GM12891 (cell line): ENCODE results near the gene RBFOX1.

Experiments
- DNase-seq: peaks from one replicate; pipeline ENCODE4 v3.0.0; 2011; ENCODE audit warnings: low spot score; ENCODE audit not compliant: insufficient read length
- FAIRE-seq: peaks from 2 replicates; lab custom pipeline; 2011; peaks lifted over from hg19 to GRCh38; lab: Jason Lieb, UNC
- PAX5 ChIP-seq: IDR thresholded peaks from 2 replicates; pipeline ENCODE4 v1.6.1; 2011; ENCODE audit warnings: low read length, moderate library complexity, mild to moderate bottlenecking; ENCODE audit not compliant: insufficient read depth, severe bottlenecking
- POLR2A ChIP-seq: IDR thresholded peaks from 2 replicates; pipeline ENCODE4 v1.6.1; 2011; ENCODE audit warnings: low read depth, low read length, control low read depth
- POLR2AphosphoS5 ChIP-seq: IDR thresholded peaks from 2 replicates; pipeline ENCODE4 v1.6.1; 2011; ENCODE audit warnings: low read depth, low read length, control low read depth
- POU2F2 ChIP-seq: IDR thresholded peaks from 2 replicates; pipeline ENCODE4 v1.6.1; 2011; ENCODE audit warnings: low read depth, mild to moderate bottlenecking, control low read depth, low read length, moderate library complexity
- SPI1 ChIP-seq: IDR thresholded peaks from 2 replicates; pipeline ENCODE4 v1.6.1; 2011; ENCODE audit warnings: low read depth, low read length, control low read depth
- TAF1 ChIP-seq: IDR thresholded peaks from 2 replicates; pipeline ENCODE4 v1.6.1; 2011; ENCODE audit warnings: low read depth, low read length, control low read depth

The RBFOX1 gene

DNA sequence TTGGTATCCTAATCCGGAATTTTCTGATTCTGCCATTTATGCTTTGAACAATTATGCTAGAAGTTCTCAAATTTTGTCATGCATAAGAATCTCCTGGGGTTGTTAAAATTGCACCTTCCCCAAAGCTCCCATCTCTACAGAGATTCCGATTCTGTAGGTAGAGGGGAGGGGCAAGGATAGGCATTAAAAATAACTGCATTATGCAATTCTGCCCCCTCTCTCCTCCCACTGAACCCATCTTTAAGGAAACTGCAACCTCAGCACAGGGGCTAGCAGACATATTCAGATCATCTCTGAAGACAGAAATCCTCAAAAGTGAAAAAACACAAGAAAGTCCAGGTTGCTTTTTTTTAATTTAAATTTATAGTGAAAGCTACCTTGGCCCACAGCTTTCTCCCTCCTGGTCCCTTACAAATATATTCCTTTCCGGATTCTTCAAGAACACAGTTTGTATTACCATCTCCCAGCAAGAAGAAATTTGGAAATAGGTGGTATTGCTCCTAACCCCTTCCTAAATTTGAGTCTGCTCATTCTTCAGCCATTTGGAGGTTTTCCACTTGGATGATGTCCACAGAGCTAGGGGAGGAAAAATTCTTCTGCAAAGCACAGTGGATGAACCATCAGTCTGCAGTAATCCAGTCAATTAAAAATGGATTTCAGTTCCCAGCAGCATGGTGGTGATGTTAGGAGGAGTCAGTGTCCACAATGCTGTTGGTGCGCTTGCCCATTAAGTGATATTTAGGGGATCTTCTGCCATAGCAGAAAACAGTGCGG is 67.7 kb downstream of the RBFOX1 start:
- TF ChIP-seq TAF1 (no peak), POU2F2 (no peak), POLR2AphosphoS5 (no peak), SPI1 (no peak), POLR2A (no peak), PAX5 (no peak)
- no peak for FAIRE-seq
- no peak for DNase-seq

DNA sequence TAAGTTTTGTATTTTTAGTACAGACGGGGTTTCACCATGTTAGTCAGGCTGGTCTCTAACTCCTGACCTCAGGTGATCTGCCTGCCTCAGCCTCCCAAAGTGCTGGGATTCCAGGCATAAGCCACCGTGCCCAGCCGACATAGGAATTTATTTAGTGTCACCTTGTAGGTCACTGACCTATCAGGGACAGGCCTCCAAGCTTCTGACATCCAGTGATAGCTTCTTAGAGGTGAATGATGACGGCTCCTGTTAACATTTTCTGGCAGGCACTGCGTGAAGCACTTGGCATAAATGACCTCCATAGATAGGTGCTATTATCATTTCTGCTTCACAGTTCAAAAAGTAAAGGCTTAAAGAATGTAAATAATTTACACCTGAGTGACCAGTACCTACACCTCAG is 71.6 kb downstream of the RBFOX1 start:
- TF ChIP-seq SPI1 = no peak
- TF ChIP-seq POLR2A = no peak
- no peak for TF ChIP-seq POLR2AphosphoS5
- no peak for TF ChIP-seq TAF1
- TF ChIP-seq PAX5 = no peak
- no peak for TF ChIP-seq POU2F2
- DNase-seq = no peak
- no peak for FAIRE-seq

DNA sequence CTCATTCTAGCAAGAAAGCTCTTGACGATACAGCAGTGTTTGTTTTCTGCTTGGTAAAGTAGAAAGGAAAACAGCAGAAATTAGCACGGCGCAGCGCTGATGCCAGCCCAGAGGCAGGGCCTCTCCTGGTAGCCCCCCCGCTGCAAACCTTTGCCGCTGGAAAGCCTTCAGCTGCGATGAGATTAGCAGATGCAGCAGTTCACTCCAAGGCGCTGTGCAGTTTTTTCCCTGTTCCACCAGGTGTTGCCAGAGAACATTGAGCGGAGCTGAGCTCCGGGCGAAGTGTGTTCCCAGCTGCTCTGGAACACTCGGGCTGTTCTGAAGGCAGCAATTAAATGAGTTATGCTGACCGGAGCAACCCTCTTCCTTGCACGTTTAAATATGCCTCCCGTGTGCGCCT is 72.5 kb downstream of the RBFOX1 start:
- no peak for TF ChIP-seq TAF1
- no peak for TF ChIP-seq POLR2AphosphoS5
- no peak for TF ChIP-seq POLR2A
- TF ChIP-seq PAX5 = no peak
- FAIRE-seq (no peak), DNase-seq (no peak)

GRCh38 chr16:7408700-7409365 is 76.2 kb downstream of the RBFOX1 start:
- DNase-seq (no peak), FAIRE-seq (no peak)
- TF ChIP-seq PAX5 (no peak), POLR2A (no peak), SPI1 (no peak), POU2F2 (no peak), TAF1 (no peak), POLR2AphosphoS5 (no peak)

- DNase-seq = no peak
- TF ChIP-seq SPI1 (no peak), TAF1 (no peak), POLR2A (no peak), POU2F2 (no peak), PAX5 (no peak), POLR2AphosphoS5 (no peak)
- no peak for FAIRE-seq
These were observed 86.8 kb downstream of the RBFOX1 start for GRCh38 chr16:7419441-7419840.

- no peak for FAIRE-seq
These were observed 87.4 kb downstream of the RBFOX1 start for GRCh38 chr16:7420079-7420478.

DNA sequence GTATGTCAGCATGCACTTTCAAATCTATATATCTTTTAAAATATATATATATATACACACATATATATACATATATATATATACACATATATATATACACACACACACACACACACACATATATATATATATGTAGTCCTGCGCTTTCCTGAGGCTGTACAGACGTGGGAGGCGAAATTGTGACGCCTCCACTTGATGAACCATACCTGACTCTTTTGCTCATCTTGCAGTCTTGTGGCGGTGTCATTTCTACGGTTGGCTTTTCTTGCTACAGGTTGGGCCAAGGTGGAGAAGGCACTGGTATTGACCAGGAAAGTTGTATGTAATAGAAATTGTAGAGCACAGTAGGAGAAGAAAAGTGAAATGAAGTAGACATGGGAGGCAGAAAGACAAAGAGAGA is 88.2 kb downstream of the RBFOX1 start:
- no peak for FAIRE-seq
- DNase-seq = no peak
- TF ChIP-seq POLR2AphosphoS5 = no peak
- no peak for TF ChIP-seq POU2F2
- TF ChIP-seq TAF1 = no peak
- TF ChIP-seq POLR2A = no peak
- TF ChIP-seq PAX5 = no peak
- TF ChIP-seq SPI1 = no peak

More at GRCh38 chr16:7420079-7420478, 87.4 kb downstream of the RBFOX1 start:
- TF ChIP-seq SPI1 = no peak
- TF ChIP-seq POU2F2 = no peak
- TF ChIP-seq PAX5 = no peak
- TF ChIP-seq POLR2AphosphoS5 = no peak
- TF ChIP-seq TAF1 = no peak
- no peak for TF ChIP-seq POLR2A
- DNase-seq = no peak

DNA sequence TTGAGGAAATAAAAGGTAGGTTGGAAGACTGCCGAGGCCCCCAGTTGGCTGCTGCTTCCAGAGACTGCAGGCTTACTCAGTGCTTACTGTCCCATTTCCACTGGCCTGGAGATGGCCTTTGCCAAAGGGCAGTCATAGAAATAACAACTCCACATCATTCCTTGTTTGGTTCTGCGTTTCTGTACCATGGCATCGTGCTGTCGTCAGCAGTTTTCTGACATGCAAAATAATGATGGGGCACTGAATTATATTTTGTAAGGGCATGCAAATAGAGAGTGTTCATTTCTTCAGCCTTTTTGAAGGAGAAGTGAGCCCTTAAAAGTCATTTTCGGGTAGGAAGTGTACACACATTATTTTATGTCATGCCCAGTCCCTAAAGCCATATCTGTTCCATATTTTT is 88.9 kb downstream of the RBFOX1 start:
- FAIRE-seq = no peak
- no peak for DNase-seq
- TF ChIP-seq POU2F2 (no peak), SPI1 (no peak), POLR2AphosphoS5 (no peak), POLR2A (no peak), PAX5 (no peak), TAF1 (no peak)

- FAIRE-seq (no peak), DNase-seq (no peak)
- no peak for TF ChIP-seq POLR2A
- no peak for TF ChIP-seq PAX5
- no peak for TF ChIP-seq POLR2AphosphoS5
- no peak for TF ChIP-seq TAF1
- no peak for TF ChIP-seq POU2F2
- no peak for TF ChIP-seq SPI1
These were observed 89.6 kb downstream of the RBFOX1 start for GRCh38 chr16:7422036-7422888.
